ENCODE results near the gene MAN2C1.
"Not testable (repeated sequence)": the region's sequence is repeated elsewhere in the genome, so short reads cannot be mapped to it uniquely, and the experiment has no call there.

MAN2C1 gene

GRCh38 chr15:75346796-75347221 is 21.6 kb downstream of the MAN2C1 start, which contains the start of gene NEIL1:
Gene NEIL1 (plus strand): TSS chr15:75347039. CDS start chr15:75348906, 1,867 bp downstream.
- no peak for DNase-seq (ENCODE audit: low spot score)

GRCh38 chr15:75343953-75344352 is 24.5 kb downstream of the MAN2C1 start:
- not testable (repeated sequence) for DNase-seq (ENCODE audit: low spot score)

- DNase-seq (ENCODE audit: low spot score), result no peak
These were observed 26.2 kb downstream of the MAN2C1 start for GRCh38 chr15:75342221-75342620.

GRCh38 chr15:75339531-75340240 is 28.7 kb downstream of the MAN2C1 start:
- DNase-seq (ENCODE audit: low spot score), result no peak

- DNase-seq (ENCODE audit: low spot score), result no peak
These were observed 29.7 kb downstream of the MAN2C1 start for GRCh38 chr15:75338661-75339240.

- peak; percentile 96 for DNase-seq (ENCODE audit: low spot score)
These were observed 32.6 kb downstream of the MAN2C1 start, which contains the start of gene COMMD4 for GRCh38 chr15:75335705-75336355. Gene COMMD4 (plus strand): TSS chr15:75336063. CDS start chr15:75336090, 27 bp downstream.

GRCh38 chr15:75335313-75335704 is 33.1 kb downstream of the MAN2C1 start:
- no peak for DNase-seq (ENCODE audit: low spot score)

GRCh38 chr15:75333654-75334419 is 34.6 kb downstream of the MAN2C1 start:
- DNase-seq (ENCODE audit: low spot score), result not testable (repeated sequence)

GRCh38 chr15:75332093-75332492 is 36.3 kb downstream of the MAN2C1 start:
- DNase-seq (ENCODE audit: low spot score), result not testable (repeated sequence)

GRCh38 chr15:75329571-75329970 is 38.8 kb downstream of the MAN2C1 start:
- no peak for DNase-seq (ENCODE audit: low spot score)

- DNase-seq (ENCODE audit: low spot score), result no peak
These were observed 39.7 kb downstream of the MAN2C1 start for GRCh38 chr15:75328493-75329314.

GRCh38 chr15:75327491-75327890 is 40.9 kb downstream of the MAN2C1 start:
- DNase-seq (ENCODE audit: low spot score), result no peak

GRCh38 chr15:75327005-75327404 is 41.4 kb downstream of the MAN2C1 start:
- DNase-seq (ENCODE audit: low spot score), result no peak

GRCh38 chr15:75325922-75326321 is 42.5 kb downstream of the MAN2C1 start:
- no peak for DNase-seq (ENCODE audit: low spot score)

GRCh38 chr15:75321711-75322110 is 46.7 kb downstream of the MAN2C1 start:
- DNase-seq (ENCODE audit: low spot score), result no peak

GRCh38 chr15:75319231-75319897 is 49.0 kb downstream of the MAN2C1 start:
- DNase-seq (ENCODE audit: low spot score), result not testable (repeated sequence)

GRCh38 chr15:75314552-75315290 is 53.7 kb downstream of the MAN2C1 start:
- no peak for DNase-seq (ENCODE audit: low spot score)

- DNase-seq (ENCODE audit: low spot score), result no peak
These were observed 55.1 kb downstream of the MAN2C1 start for GRCh38 chr15:75313116-75313845.

GRCh38 chr15:75312548-75312947 is 55.9 kb downstream of the MAN2C1 start:
- not testable (repeated sequence) for DNase-seq (ENCODE audit: low spot score)

Data from putamen (tissue), 1 donor.